Calu3 (cell line): ENCODE data around the gene SNX25. TPM values are rescaled to one million over a fixed set of nuclear protein-coding genes. Genes with fewer than 3 reads are reported as not detected.

ENCODE experiments used
- BruUV-seq: library from RNA; stranded (reverse); fragments of 400-500 nt; replicated peaks from 2 replicates; lab custom pipeline; 2021; lab: Mats Ljungman, UMichigan
- CTCF ChIA-PET: fragments of 300-600 bp; sonication (Branson Sonifier 250); formaldehyde crosslinking; loops from one replicate; lab custom pipeline; 2022; ENCODE audit warnings: antibody characterized with exemption; lab: Charles Lee
- DNase-seq: peaks from one replicate; pipeline ENCODE4 v3.0.0; 2022
- H3K27ac Mint-ChIP-seq: one replicate; pipeline ENCODE4 v1.8.0; 2022; ENCODE audit warnings: mixed read lengths; ENCODE audit not compliant: unreplicated experiment
- H3K27me3 Mint-ChIP-seq: one replicate; pipeline ENCODE4 v1.8.0; 2022; ENCODE audit warnings: mixed read lengths; ENCODE audit not compliant: unreplicated experiment
- H3K36me3 Mint-ChIP-seq: one replicate; pipeline ENCODE4 v1.8.0; 2022; ENCODE audit warnings: mild to moderate bottlenecking, moderate library complexity, mixed read lengths; ENCODE audit not compliant: insufficient read depth, unreplicated experiment
- H3K4me1 Mint-ChIP-seq: one replicate; pipeline ENCODE4 v1.8.0; 2022; ENCODE audit warnings: mild to moderate bottlenecking, low read depth, mixed read lengths; ENCODE audit not compliant: unreplicated experiment
- H3K4me3 Mint-ChIP-seq: one replicate; pipeline ENCODE4 v1.8.0; 2022; ENCODE audit warnings: mild to moderate bottlenecking, low read depth, moderate library complexity, mixed read lengths; ENCODE audit not compliant: unreplicated experiment
- H3K9me3 Mint-ChIP-seq: one replicate; pipeline ENCODE4 v1.8.0; 2022; ENCODE audit warnings: low read depth, mixed read lengths; ENCODE audit not compliant: unreplicated experiment
- intact Hi-C: fragments of 100-400 bp; cut with micrococcal nuclease; formaldehyde crosslinking; loops from one replicate; pipeline ENCODE4 v1.10.0; 2022; ENCODE audit not compliant: unreplicated experiment
- total RNA-seq: library from RNA; stranded (reverse); gene quantifications from 2 replicates; pipeline ENCODE4 v1.2.3, GENCODE V29; 2022
- TF ChIP-seq, protein P1 (sequence below): fragments of 200-600 bp; IDR thresholded peaks from one replicate; pipeline ENCODE4 v1.8.0; 2022; ENCODE audit warnings: antibody characterized with exemption; ENCODE audit not compliant: unreplicated experiment

Gene SNX25
- total RNA-seq, 1 experiment from 2014 or later: 16.1 TPM

- H3K36me3 Mint-ChIP-seq: peaks cover 5% of the 10 kb centered on the region
- DNase-seq: no peak
- H3K27ac Mint-ChIP-seq: no peak overlapping the region
- no peaks in the 10 kb centered on the region for H3K27me3 Mint-ChIP-seq
- peaks cover 17% of the 10 kb centered on the region for H3K4me1 Mint-ChIP-seq
- intact Hi-C loops: no loop called here
- H3K4me3 Mint-ChIP-seq: no peak overlapping the region
- TF ChIP-seq, protein P1, sequence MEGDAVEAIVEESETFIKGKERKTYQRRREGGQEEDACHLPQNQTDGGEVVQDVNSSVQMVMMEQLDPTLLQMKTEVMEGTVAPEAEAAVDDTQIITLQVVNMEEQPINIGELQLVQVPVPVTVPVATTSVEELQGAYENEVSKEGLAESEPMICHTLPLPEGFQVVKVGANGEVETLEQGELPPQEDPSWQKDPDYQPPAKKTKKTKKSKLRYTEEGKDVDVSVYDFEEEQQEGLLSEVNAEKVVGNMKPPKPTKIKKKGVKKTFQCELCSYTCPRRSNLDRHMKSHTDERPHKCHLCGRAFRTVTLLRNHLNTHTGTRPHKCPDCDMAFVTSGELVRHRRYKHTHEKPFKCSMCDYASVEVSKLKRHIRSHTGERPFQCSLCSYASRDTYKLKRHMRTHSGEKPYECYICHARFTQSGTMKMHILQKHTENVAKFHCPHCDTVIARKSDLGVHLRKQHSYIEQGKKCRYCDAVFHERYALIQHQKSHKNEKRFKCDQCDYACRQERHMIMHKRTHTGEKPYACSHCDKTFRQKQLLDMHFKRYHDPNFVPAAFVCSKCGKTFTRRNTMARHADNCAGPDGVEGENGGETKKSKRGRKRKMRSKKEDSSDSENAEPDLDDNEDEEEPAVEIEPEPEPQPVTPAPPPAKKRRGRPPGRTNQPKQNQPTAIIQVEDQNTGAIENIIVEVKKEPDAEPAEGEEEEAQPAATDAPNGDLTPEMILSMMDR: no peak
- peaks cover 5% of the 10 kb centered on the region for H3K9me3 Mint-ChIP-seq
- BruUV-seq: no TSS peak
- CTCF ChIA-PET: no interaction called here
Observed at GRCh38 chr4:185218312-185218711, 8.9 kb downstream of the SNX25 start.

- TF ChIP-seq, protein P1: no peak
- Mint-ChIP-seq H3K27me3 (no peaks in the 10 kb centered on the region), H3K4me3 (no peak overlapping the region), H3K9me3 (peaks cover 5% of the 10 kb centered on the region), H3K27ac (no peak overlapping the region), H3K36me3 (peaks cover 5% of the 10 kb centered on the region), H3K4me1 (peaks cover 17% of the 10 kb centered on the region)
- CTCF ChIA-PET: no interaction called here
- intact Hi-C loops: no loop called here
- BruUV-seq: no TSS peak
- no peak for DNase-seq
Observed at GRCh38 chr4:185219551-185220344, 10.3 kb downstream of the SNX25 start.

GRCh38 chr4:185221491-185221890, 12.1 kb downstream of the SNX25 start:
- CTCF ChIA-PET: no interaction called here

GRCh38 chr4:185221912-185222311, 12.5 kb downstream of the SNX25 start:
- BruUV-seq: no TSS peak
- TF ChIP-seq, protein P1: no peak
- CTCF ChIA-PET: no interaction called here
- Mint-ChIP-seq H3K4me1 (peaks cover 12% of the 10 kb centered on the region), H3K9me3 (peaks cover 5% of the 10 kb centered on the region), H3K4me3 (no peak overlapping the region), H3K36me3 (peaks cover 5% of the 10 kb centered on the region), H3K27me3 (no peaks in the 10 kb centered on the region), H3K27ac (peak overlapping the region; percentile 36)
- DNase-seq: no peak
- intact Hi-C loops: no loop called here

More at GRCh38 chr4:185221491-185221890, 12.1 kb downstream of the SNX25 start:
- TF ChIP-seq, protein P1: no peak
- DNase-seq: no peak
- Mint-ChIP-seq H3K27ac (peak overlapping the region; percentile 36), H3K36me3 (peaks cover 5% of the 10 kb centered on the region), H3K9me3 (peaks cover 5% of the 10 kb centered on the region), H3K27me3 (no peaks in the 10 kb centered on the region), H3K4me1 (peaks cover 17% of the 10 kb centered on the region), H3K4me3 (no peak overlapping the region)
- intact Hi-C loops: no loop called here
- no TSS peak for BruUV-seq
